Kidney epithelial cell (primary cell): ENCODE data around the gene TAGAP. TPM values are rescaled to one million over a fixed set of nuclear protein-coding genes. Genes with fewer than 3 reads are reported as not detected.

ENCODE experiments used
- DNase-seq: peaks from one replicate; pipeline ENCODE4 v3.0.0-alpha.2; 2010; ENCODE audit warnings: low read depth
- H3K27me3 ChIP-seq: 2 replicates; pipeline ENCODE4 v1.6.0; 2011; ENCODE audit warnings: low read length; ENCODE audit not compliant: control insufficient read depth, insufficient read depth
- H3K36me3 ChIP-seq: 2 replicates; pipeline ENCODE4 v1.5.1; 2011; ENCODE audit warnings: low read length; ENCODE audit not compliant: control insufficient read depth, insufficient read depth
- H3K4me3 ChIP-seq: 2 replicates; pipeline ENCODE4 v1.5.1; 2011; ENCODE audit warnings: low read depth, mild to moderate bottlenecking, control low read depth, low read length
- total RNA-seq: library from RNA; depleted of rRNA; stranded (reverse); fragments of >200 nt; gene quantifications from 2 replicates; pipeline ENCODE4 v1.2.3, GENCODE V29; 2015
- TF ChIP-seq, protein P1 (sequence below): IDR thresholded peaks from 2 replicates; pipeline ENCODE4 v1.5.1; 2011; ENCODE audit warnings: mild to moderate bottlenecking, moderate library complexity, low read length, control low read depth, inconsistent platforms; ENCODE audit not compliant: insufficient read depth, poor library complexity, severe bottlenecking

The TAGAP gene
- total RNA-seq, 1 donor from 2014 or later, result 0.96 TPM

DNA sequence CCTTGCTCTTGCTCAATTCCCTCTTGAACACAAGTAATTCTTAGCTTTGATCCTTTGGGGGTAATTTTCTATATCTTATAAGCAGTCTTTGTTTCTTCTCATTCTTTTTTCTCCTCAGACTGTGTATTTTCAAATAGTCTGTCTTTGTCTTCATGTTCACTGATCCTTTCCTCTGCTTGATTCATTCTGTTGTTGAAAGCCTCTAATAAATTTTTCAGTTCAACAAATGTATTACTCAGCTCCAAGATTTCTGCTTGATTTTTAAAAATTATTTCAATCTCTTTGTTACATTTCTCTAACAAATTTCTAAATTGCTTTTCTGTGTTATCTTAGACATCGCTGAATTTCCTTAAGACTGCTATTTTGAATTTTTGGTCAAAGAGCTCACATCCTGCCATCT, 56.3 kb downstream of the TAGAP start:
- H3K36me3 ChIP-seq, result no peaks in the 10 kb centered on the region
- no peak for DNase-seq
- H3K4me3 ChIP-seq, result no peak overlapping the region
- TF ChIP-seq, protein P1, sequence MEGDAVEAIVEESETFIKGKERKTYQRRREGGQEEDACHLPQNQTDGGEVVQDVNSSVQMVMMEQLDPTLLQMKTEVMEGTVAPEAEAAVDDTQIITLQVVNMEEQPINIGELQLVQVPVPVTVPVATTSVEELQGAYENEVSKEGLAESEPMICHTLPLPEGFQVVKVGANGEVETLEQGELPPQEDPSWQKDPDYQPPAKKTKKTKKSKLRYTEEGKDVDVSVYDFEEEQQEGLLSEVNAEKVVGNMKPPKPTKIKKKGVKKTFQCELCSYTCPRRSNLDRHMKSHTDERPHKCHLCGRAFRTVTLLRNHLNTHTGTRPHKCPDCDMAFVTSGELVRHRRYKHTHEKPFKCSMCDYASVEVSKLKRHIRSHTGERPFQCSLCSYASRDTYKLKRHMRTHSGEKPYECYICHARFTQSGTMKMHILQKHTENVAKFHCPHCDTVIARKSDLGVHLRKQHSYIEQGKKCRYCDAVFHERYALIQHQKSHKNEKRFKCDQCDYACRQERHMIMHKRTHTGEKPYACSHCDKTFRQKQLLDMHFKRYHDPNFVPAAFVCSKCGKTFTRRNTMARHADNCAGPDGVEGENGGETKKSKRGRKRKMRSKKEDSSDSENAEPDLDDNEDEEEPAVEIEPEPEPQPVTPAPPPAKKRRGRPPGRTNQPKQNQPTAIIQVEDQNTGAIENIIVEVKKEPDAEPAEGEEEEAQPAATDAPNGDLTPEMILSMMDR, result no peak
- no peaks in the 10 kb centered on the region for H3K27me3 ChIP-seq

DNA sequence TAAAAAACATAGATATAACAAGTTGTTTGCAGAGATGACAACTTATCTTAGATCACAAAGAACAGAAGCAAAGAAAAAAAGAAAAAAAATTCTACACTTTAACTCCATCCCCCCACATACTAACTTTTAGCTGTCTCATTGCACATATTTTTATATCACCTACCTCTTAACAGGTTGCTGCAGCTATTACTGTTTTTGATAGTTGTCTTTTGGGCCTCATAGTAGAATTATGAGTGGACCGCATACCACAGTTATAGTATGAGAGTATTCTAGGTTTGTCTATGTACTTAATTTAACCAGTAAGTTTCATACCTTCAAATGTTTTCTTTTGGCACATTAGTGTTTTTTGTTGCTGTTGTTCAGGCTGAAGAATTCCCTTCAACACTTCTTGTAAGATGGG, 57.1 kb downstream of the TAGAP start:
- DNase-seq, result no peak
- TF ChIP-seq, protein P1, result no peak
- no peaks in the 10 kb centered on the region for H3K36me3 ChIP-seq
- H3K27me3 ChIP-seq, result no peaks in the 10 kb centered on the region
- H3K4me3 ChIP-seq, result no peak overlapping the region

Other genes with a start within 250 kb of the TAGAP start
- gene EZR, start 225.6 kb downstream of the TAGAP start, total RNA-seq, result 259 and 277 TPM in 2 replicates
- 7.1 and 8.3 TPM in 2 replicates for gene RSPH3, start 44.8 kb downstream of the TAGAP start, total RNA-seq
- gene FNDC1, start 124.4 kb upstream of the TAGAP start, total RNA-seq, result 1.0 and 1.3 TPM in 2 replicates